Measurements from ENCODE around the gene AVPI1.
"Not testable (repeated sequence)": the region's sequence is repeated elsewhere in the genome, so short reads cannot be mapped to it uniquely, and the experiment has no call there.

AVPI1 gene

DNA sequence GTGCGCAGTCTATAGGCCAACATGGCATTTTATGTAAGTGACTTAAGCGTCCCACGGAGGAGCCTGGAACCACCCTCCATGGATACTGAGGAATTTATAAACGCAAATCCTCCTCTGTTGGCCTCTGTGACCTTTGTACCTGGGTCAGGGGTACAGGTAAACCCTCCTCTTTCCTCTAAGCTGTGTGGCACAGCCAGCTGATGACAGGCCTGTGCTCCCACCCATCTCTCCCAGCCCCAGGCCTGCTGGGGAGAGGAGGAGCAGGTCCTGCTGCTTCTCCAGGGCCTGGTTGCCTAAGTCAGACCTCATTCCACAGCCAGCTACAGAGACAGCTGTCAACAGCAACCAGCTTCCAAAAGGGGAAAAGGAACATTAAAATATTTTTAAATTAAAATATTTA is 5.0 kb downstream of the AVPI1 start:
- no peak for DNase-seq

GRCh38 chr10:97679594-97679993 is 7.4 kb downstream of the AVPI1 start:
- no peak for DNase-seq

GRCh38 chr10:97676770-97677581 is 10.1 kb downstream of the AVPI1 start:
- DNase-seq: peak; percentile 35 to 39

- DNase-seq: no peak
These were observed 11.8 kb downstream of the AVPI1 start for GRCh38 chr10:97675222-97675621.

DNA sequence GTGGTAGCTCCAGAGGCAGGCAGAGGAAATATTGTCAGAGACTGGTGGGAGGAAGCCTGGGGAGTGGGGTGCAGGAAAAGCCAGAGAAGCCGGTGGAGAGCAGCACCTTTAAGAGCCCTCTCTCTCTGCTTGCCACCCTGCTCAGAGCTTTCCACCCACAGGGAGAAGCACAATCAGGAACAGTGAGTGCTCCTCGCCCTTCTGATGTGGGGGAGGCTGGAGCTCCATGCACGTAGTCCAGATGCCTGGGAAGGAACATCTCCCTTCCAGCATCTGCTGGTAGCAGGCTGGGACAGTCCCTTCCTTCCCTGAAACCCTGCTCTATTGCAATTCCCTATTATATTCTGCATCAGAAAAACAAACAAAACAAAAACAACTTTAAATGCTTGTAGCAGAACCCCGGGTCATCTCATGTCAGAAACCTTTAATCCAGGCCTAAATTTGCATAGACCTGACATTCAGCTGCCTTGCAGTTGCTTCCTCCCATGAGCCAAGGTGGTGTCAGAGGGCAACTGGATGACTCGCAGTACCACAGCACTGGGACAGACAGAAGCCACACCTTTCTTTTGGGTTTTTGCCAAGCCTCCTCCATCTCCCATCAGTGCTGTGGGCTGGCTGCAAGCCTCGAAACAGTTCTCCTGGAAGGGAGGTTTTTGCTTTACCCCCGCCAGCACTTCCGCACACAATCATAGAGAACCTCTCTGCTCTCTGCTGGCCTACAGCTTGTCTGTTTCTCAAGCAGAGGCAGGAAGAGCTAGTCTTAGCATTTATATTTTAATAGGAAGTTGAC is 13.1 kb downstream of the AVPI1 start:
- DNase-seq: no peak

DNA sequence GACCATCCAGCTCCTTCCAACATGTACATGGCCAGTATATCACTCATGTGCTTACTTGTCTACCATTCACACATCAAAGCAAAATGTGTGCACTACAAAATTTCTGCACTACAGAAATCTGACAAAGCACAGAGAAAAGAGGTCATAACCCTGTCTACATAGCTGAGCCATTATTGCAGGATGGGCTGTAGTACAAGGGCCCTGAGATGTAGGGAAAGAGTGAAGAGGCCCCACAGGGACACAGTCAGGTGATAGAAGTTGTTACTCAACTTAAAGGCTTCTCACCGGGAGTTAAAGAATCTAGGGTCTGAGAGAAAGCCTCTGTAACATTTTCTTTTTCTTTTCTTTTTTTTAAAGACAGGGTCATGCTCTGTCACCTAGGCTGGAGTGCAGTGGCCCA is 17.5 kb downstream of the AVPI1 start:
- DNase-seq: no peak

DNA sequence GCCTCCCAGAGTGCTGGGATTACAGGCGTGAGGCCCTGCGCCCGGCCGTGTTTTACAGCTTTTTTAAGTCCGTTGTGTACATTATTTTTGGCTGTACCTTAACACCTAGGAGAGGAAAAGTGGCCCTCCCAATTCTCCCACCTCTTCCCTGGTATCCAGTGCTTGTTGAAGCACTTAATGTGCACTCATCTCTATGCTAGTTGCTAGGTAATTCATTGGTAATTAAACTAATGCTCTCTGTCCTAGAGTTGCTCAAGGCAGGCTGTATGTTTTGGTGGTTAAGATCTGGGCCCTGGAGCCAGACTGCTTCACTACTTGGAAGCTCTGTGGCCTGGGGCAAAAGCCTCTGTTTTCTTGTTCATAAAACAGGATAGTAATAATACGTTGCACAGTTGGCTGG is 19.6 kb downstream of the AVPI1 start:
- no peak for DNase-seq

GRCh38 chr10:97666992-97667391 is 20.0 kb downstream of the AVPI1 start:
- no peak for DNase-seq

- no peak for DNase-seq
These were observed 22.7 kb downstream of the AVPI1 start for GRCh38 chr10:97664282-97664850.

GRCh38 chr10:97659589-97659988 is 27.5 kb downstream of the AVPI1 start:
- DNase-seq: no peak

GRCh38 chr10:97656777-97657176 is 30.3 kb downstream of the AVPI1 start:
- DNase-seq: no peak

GRCh38 chr10:97651773-97652172 is 35.3 kb downstream of the AVPI1 start:
- DNase-seq: no peak

DNA sequence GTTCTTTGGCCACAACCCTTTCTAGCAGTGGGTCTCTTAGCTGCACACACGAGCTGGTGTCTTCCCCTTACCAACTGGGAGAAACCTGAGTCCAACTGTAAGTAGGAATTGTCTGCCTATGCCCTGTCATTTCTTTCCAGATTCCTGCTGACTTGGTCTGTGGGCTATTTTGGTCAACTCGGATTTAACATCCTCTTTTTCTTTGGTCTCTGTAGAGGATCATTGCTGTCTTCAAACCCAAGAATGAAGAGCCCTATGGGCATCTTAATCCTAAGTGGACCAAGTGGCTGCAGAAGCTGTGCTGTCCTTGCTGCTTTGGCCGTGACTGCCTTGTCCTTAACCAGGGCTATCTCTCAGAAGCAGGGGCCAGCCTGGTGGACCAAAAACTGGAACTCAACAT is 36.3 kb downstream of the AVPI1 start:
- DNase-seq: no peak

- DNase-seq: not testable (repeated sequence)
These were observed 37.7 kb downstream of the AVPI1 start for GRCh38 chr10:97649405-97649750.

GRCh38 chr10:97648562-97649404 is 38.3 kb downstream of the AVPI1 start:
- DNase-seq: peak; percentile 21

- DNase-seq: no peak
These were observed 39.5 kb downstream of the AVPI1 start for GRCh38 chr10:97647556-97647955.

GRCh38 chr10:97644936-97645335 is 42.1 kb downstream of the AVPI1 start:
- no peak for DNase-seq

GRCh38 chr10:97643441-97643985 is 43.5 kb downstream of the AVPI1 start:
- no peak for DNase-seq

DNA sequence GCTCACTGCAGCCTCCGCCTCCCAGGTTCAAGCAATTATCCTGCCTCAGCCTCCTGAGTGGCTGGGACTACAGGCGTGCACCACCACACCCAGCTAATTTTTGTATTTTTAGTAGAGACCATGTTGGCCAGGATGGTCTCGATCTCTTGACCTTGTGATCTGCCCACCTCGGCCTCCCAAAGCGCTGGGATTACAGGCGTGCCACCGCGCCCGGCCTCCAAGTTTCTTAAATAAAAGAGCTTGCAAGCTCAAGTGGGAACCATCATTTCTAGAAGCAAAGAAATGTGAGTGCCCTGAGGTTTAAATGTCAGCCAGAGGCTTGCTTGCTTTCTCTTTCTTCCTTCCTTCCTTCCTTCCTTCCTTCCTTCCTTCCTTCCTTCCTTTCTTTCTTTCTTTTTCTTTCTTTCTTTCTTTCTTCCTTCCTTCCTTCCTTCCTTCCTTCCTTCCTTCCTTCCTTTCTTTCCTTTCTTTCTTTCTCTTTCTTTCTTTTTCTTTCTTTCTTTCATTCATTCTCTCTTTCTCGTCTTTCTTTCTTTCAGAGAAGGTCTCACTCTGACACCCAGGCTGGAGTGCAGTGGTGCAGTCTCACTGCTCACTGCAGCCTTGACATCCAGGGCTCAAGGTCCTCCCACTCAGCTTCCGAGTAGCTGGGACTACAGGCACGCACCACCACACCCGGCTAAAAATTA is 44.4 kb downstream of the AVPI1 start:
- not testable (repeated sequence) for DNase-seq

GRCh38 chr10:97640868-97641811 is 45.9 kb downstream of the AVPI1 start:
- DNase-seq: peak; percentile 3 to 4

Measured in activated CD4-positive, alpha-beta T cell treated with anti-CD3 and anti-CD28 coated beads, Interleukin-2, amount 50 U/mL, for 4 hours (primary cell).